ENCODE results near the gene SCN9A.

The SCN9A gene

GRCh38 chr2:166256896-166257295, 118.8 kb downstream of the SCN9A start:
- Histone ChIP-seq H3K4me3 (ENCODE audit: low read length) (no peak overlapping the region), H3K9me3 (replicated peaks; ENCODE audit: insufficient read depth, low read length) (no peaks in the 10 kb centered on the region), H3K4me2 (ENCODE audit: low read depth, low read length) (no peak overlapping the region), H3K9me2 (replicated peaks; ENCODE audit: insufficient read depth, low read length) (no peaks in the 10 kb centered on the region), H3K4me1 (ENCODE audit: low read length) (no peaks in the 10 kb centered on the region), H3K36me3 (replicated peaks; ENCODE audit: insufficient read depth, low read length) (no peaks in the 10 kb centered on the region), H3F3A (ENCODE audit: insufficient read depth, low read length) (no peaks in the 10 kb centered on the region), H3K9ac (ENCODE audit: low read length) (no peak overlapping the region), H3K27me3 (replicated peaks; ENCODE audit: insufficient read depth, low read length) (no peaks in the 10 kb centered on the region), H3K79me2 (ENCODE audit: low read length) (no peaks in the 10 kb centered on the region), H2AFZ (ENCODE audit: low read length) (no peak overlapping the region), H4K20me1 (ENCODE audit: insufficient read depth, low read length) (no peaks in the 10 kb centered on the region), H3K27ac (ENCODE audit: low read length) (no peak overlapping the region)
- no peak for DNase-seq
- TF ChIP-seq CTCF (IDR thresholded peaks at IDR 0.05; ENCODE audit: low read length): no peak
- TF ChIP-seq EZH2phosphoT487 (IDR thresholded peaks at IDR 0.05; ENCODE audit: low read length): no peak
- TF ChIP-seq EZH2 (optimal IDR thresholded peaks at IDR 0.05; ENCODE audit: low read depth, low read length): no peak

GRCh38 chr2:166249318-166249717, 126.4 kb downstream of the SCN9A start:
- Histone ChIP-seq H3K4me3 (ENCODE audit: low read length) (no peak overlapping the region), H3K36me3 (replicated peaks; ENCODE audit: insufficient read depth, low read length) (no peaks in the 10 kb centered on the region), H3K27ac (ENCODE audit: low read length) (no peak overlapping the region), H2AFZ (ENCODE audit: low read length) (no peak overlapping the region), H3K4me1 (ENCODE audit: low read length) (no peaks in the 10 kb centered on the region), H3F3A (ENCODE audit: insufficient read depth, low read length) (no peaks in the 10 kb centered on the region), H4K20me1 (ENCODE audit: insufficient read depth, low read length) (no peaks in the 10 kb centered on the region), H3K9me2 (replicated peaks; ENCODE audit: insufficient read depth, low read length) (no peaks in the 10 kb centered on the region), H3K27me3 (replicated peaks; ENCODE audit: insufficient read depth, low read length) (no peaks in the 10 kb centered on the region), H3K79me2 (ENCODE audit: low read length) (no peaks in the 10 kb centered on the region), H3K9ac (ENCODE audit: low read length) (no peak overlapping the region), H3K9me3 (replicated peaks; ENCODE audit: insufficient read depth, low read length) (no peaks in the 10 kb centered on the region), H3K4me2 (ENCODE audit: low read depth, low read length) (no peak overlapping the region)
- no peak for DNase-seq
- TF ChIP-seq CTCF (IDR thresholded peaks at IDR 0.05; ENCODE audit: low read length) (no peak), EZH2 (optimal IDR thresholded peaks at IDR 0.05; ENCODE audit: low read depth, low read length) (no peak), EZH2phosphoT487 (IDR thresholded peaks at IDR 0.05; ENCODE audit: low read length) (no peak)

DNA sequence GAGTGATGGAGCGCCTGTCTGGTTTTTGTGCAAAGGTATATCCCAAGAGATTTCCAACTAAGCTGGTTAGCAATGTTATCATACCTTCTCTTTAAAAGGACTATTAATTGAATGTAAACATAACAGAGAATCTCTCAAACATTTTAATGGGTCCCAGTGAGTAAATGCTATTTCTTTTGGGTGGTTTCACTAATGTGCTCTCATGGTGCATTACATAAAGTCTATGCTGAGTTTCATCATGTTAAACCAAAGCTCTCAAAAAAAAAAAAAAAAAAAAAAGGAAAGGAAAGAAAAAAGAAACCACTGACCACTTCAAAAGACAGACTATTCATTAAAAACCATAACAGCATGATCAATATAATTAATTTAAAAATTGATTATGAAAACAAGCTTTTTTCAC, 128.8 kb downstream of the SCN9A start:
- no peak overlapping the region for H3K4me3 ChIP-seq (ENCODE audit: low read length)
- no peak overlapping the region for H3K9ac ChIP-seq (ENCODE audit: low read length)
- no peaks in the 10 kb centered on the region for H4K20me1 ChIP-seq (ENCODE audit: insufficient read depth, low read length)
- no peaks in the 10 kb centered on the region for H3K9me2 ChIP-seq (replicated peaks; ENCODE audit: insufficient read depth, low read length)
- TF ChIP-seq EZH2 (optimal IDR thresholded peaks at IDR 0.05; ENCODE audit: low read depth, low read length): no peak
- no peak for TF ChIP-seq CTCF (IDR thresholded peaks at IDR 0.05; ENCODE audit: low read length)
- TF ChIP-seq EZH2phosphoT487 (IDR thresholded peaks at IDR 0.05; ENCODE audit: low read length): no peak
- H3F3A ChIP-seq (ENCODE audit: insufficient read depth, low read length): no peaks in the 10 kb centered on the region
- no peak overlapping the region for H2AFZ ChIP-seq (ENCODE audit: low read length)
- H3K36me3 ChIP-seq (replicated peaks; ENCODE audit: insufficient read depth, low read length): no peaks in the 10 kb centered on the region
- H3K79me2 ChIP-seq (ENCODE audit: low read length): no peaks in the 10 kb centered on the region
- no peak for DNase-seq
- H3K4me1 ChIP-seq (ENCODE audit: low read length): peaks cover 2% of the 10 kb centered on the region; the same call in 1 of the 2 replicates
- H3K4me2 ChIP-seq (ENCODE audit: low read depth, low read length): no peak overlapping the region
- no peaks in the 10 kb centered on the region for H3K9me3 ChIP-seq (replicated peaks; ENCODE audit: insufficient read depth, low read length)
- H3K27ac ChIP-seq (ENCODE audit: low read length): no peak overlapping the region
- H3K27me3 ChIP-seq (replicated peaks; ENCODE audit: insufficient read depth, low read length): no peaks in the 10 kb centered on the region

All from MM.1S (cell line).